Calu3 (cell line): ENCODE measurements around the gene IQGAP1. TPM values are rescaled to one million over a fixed set of nuclear protein-coding genes. Genes with fewer than 3 reads are reported as not detected.

ENCODE experiments used
- BruUV-seq: library from RNA; stranded (reverse); fragments of 400-500 nt; replicated peaks from 2 replicates; lab custom pipeline; 2021; lab: Mats Ljungman, UMichigan
- CTCF ChIA-PET: fragments of 300-600 bp; sonication (Branson Sonifier 250); formaldehyde crosslinking; loops from one replicate; lab custom pipeline; 2022; ENCODE audit warnings: antibody characterized with exemption; lab: Charles Lee
- DNase-seq: peaks from one replicate; pipeline ENCODE4 v3.0.0; 2022
- H3K27ac Mint-ChIP-seq: one replicate; pipeline ENCODE4 v1.8.0; 2022; ENCODE audit warnings: mixed read lengths; ENCODE audit not compliant: unreplicated experiment
- H3K27me3 Mint-ChIP-seq: one replicate; pipeline ENCODE4 v1.8.0; 2022; ENCODE audit warnings: mixed read lengths; ENCODE audit not compliant: unreplicated experiment
- H3K36me3 Mint-ChIP-seq: one replicate; pipeline ENCODE4 v1.8.0; 2022; ENCODE audit warnings: mild to moderate bottlenecking, moderate library complexity, mixed read lengths; ENCODE audit not compliant: insufficient read depth, unreplicated experiment
- H3K4me1 Mint-ChIP-seq: one replicate; pipeline ENCODE4 v1.8.0; 2022; ENCODE audit warnings: mild to moderate bottlenecking, low read depth, mixed read lengths; ENCODE audit not compliant: unreplicated experiment
- H3K4me3 Mint-ChIP-seq: one replicate; pipeline ENCODE4 v1.8.0; 2022; ENCODE audit warnings: mild to moderate bottlenecking, low read depth, moderate library complexity, mixed read lengths; ENCODE audit not compliant: unreplicated experiment
- H3K9me3 Mint-ChIP-seq: one replicate; pipeline ENCODE4 v1.8.0; 2022; ENCODE audit warnings: low read depth, mixed read lengths; ENCODE audit not compliant: unreplicated experiment
- intact Hi-C: fragments of 100-400 bp; cut with micrococcal nuclease; formaldehyde crosslinking; loops from one replicate; pipeline ENCODE4 v1.10.0; 2022; ENCODE audit not compliant: unreplicated experiment
- total RNA-seq: library from RNA; stranded (reverse); gene quantifications from 2 replicates; pipeline ENCODE4 v1.2.3, GENCODE V29; 2022
- TF ChIP-seq, protein P1 (sequence below): fragments of 200-600 bp; IDR thresholded peaks from one replicate; pipeline ENCODE4 v1.8.0; 2022; ENCODE audit warnings: antibody characterized with exemption; ENCODE audit not compliant: unreplicated experiment

IQGAP1 gene
- total RNA-seq, 1 experiment from 2014 or later, result 206 TPM

DNA sequence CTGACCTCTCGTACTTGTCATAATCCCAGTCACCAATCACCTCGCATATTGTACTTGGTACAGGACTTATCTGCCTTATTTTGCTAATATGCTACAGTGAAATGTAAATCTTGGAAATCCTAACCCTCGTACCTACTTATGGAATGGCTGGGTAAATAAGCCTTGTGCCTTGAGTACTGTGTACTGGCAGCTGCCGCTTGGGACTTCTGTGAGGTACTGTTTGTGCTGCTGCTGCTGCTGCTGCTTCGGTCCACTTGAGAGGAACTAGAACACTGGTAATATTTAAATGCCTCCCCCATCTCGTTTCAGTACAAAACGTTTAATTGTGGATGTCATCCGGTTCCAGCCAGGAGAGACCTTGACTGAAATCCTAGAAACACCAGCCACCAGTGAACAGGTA is 99.1 kb downstream of the IQGAP1 start:
- intact Hi-C loops, result no loop called here
- no peak for DNase-seq
- CTCF ChIA-PET, result no interaction called here
- BruUV-seq, result no TSS peak
- Mint-ChIP-seq H3K9me3 (no peaks in the 10 kb centered on the region), H3K27ac (no peak overlapping the region), H3K4me1 (no peaks in the 10 kb centered on the region), H3K4me3 (no peak overlapping the region), H3K36me3 (peaks cover 26% of the 10 kb centered on the region), H3K27me3 (no peaks in the 10 kb centered on the region)
- TF ChIP-seq, protein P1, sequence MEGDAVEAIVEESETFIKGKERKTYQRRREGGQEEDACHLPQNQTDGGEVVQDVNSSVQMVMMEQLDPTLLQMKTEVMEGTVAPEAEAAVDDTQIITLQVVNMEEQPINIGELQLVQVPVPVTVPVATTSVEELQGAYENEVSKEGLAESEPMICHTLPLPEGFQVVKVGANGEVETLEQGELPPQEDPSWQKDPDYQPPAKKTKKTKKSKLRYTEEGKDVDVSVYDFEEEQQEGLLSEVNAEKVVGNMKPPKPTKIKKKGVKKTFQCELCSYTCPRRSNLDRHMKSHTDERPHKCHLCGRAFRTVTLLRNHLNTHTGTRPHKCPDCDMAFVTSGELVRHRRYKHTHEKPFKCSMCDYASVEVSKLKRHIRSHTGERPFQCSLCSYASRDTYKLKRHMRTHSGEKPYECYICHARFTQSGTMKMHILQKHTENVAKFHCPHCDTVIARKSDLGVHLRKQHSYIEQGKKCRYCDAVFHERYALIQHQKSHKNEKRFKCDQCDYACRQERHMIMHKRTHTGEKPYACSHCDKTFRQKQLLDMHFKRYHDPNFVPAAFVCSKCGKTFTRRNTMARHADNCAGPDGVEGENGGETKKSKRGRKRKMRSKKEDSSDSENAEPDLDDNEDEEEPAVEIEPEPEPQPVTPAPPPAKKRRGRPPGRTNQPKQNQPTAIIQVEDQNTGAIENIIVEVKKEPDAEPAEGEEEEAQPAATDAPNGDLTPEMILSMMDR, result no peak

GRCh38 chr15:90489514-90489913 is 101.5 kb downstream of the IQGAP1 start:
- H3K4me3 Mint-ChIP-seq, result no peak overlapping the region
- DNase-seq, result no peak
- no peaks in the 10 kb centered on the region for H3K27me3 Mint-ChIP-seq
- H3K27ac Mint-ChIP-seq, result no peak overlapping the region
- BruUV-seq, result no TSS peak
- TF ChIP-seq, protein P1, result no peak
- no peaks in the 10 kb centered on the region for H3K4me1 Mint-ChIP-seq
- CTCF ChIA-PET, result interaction anchor here (0.6 kb wide), 1 partner anchor 18 kb away, joined by 4 read pairs; no protein-coding TSS in a partner anchor
- H3K36me3 Mint-ChIP-seq, result peaks cover 45% of the 10 kb centered on the region
- intact Hi-C loops, result no loop called here
- H3K9me3 Mint-ChIP-seq, result no peaks in the 10 kb centered on the region

GRCh38 chr15:90489944-90490343 is 101.9 kb downstream of the IQGAP1 start:
- H3K36me3 Mint-ChIP-seq, result peaks cover 45% of the 10 kb centered on the region
- BruUV-seq, result no TSS peak
- TF ChIP-seq, protein P1, result no peak
- H3K27me3 Mint-ChIP-seq, result no peaks in the 10 kb centered on the region
- intact Hi-C loops, result no loop called here
- no peaks in the 10 kb centered on the region for H3K4me1 Mint-ChIP-seq
- H3K27ac Mint-ChIP-seq, result no peak overlapping the region
- no peak for DNase-seq
- H3K4me3 Mint-ChIP-seq, result no peak overlapping the region
- no peaks in the 10 kb centered on the region for H3K9me3 Mint-ChIP-seq
- CTCF ChIA-PET, result interaction anchor here (0.6 kb wide), 1 partner anchor 19 kb away, joined by 4 read pairs; no protein-coding TSS in a partner anchor

DNA sequence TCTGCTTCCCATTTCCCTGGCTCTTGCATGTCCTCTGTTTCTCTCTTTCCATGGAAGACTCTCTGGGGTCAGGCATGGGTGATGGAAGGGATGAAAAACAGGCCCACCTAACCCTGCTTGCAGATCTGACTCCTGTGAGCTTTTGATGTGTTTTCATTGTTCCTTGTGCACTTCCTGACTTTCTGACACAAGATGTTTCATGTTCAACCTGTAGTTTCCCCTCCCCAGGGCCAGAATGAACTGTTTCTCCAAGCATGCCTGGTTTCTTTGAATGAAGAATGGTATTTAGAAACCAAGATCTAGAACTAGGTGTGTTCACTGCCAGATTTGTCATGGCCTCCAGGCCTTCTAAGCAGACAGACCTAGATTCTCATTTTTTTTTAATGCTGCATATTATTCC is 105.6 kb downstream of the IQGAP1 start:
- no peaks in the 10 kb centered on the region for H3K4me1 Mint-ChIP-seq
- no peak overlapping the region for H3K4me3 Mint-ChIP-seq
- intact Hi-C loops, result no loop called here
- no peak overlapping the region for H3K27ac Mint-ChIP-seq
- no peaks in the 10 kb centered on the region for H3K27me3 Mint-ChIP-seq
- H3K9me3 Mint-ChIP-seq, result no peaks in the 10 kb centered on the region
- CTCF ChIA-PET, result no interaction called here
- DNase-seq, result no peak
- TF ChIP-seq, protein P1, result no peak
- no TSS peak for BruUV-seq
- H3K36me3 Mint-ChIP-seq, result peaks cover 49% of the 10 kb centered on the region
